ENCODE data around the gene VMP1.
"Not testable (repeated sequence)": the region's sequence is repeated elsewhere in the genome, so short reads cannot be mapped to it uniquely, and the experiment has no call there.

VMP1 gene

DNA sequence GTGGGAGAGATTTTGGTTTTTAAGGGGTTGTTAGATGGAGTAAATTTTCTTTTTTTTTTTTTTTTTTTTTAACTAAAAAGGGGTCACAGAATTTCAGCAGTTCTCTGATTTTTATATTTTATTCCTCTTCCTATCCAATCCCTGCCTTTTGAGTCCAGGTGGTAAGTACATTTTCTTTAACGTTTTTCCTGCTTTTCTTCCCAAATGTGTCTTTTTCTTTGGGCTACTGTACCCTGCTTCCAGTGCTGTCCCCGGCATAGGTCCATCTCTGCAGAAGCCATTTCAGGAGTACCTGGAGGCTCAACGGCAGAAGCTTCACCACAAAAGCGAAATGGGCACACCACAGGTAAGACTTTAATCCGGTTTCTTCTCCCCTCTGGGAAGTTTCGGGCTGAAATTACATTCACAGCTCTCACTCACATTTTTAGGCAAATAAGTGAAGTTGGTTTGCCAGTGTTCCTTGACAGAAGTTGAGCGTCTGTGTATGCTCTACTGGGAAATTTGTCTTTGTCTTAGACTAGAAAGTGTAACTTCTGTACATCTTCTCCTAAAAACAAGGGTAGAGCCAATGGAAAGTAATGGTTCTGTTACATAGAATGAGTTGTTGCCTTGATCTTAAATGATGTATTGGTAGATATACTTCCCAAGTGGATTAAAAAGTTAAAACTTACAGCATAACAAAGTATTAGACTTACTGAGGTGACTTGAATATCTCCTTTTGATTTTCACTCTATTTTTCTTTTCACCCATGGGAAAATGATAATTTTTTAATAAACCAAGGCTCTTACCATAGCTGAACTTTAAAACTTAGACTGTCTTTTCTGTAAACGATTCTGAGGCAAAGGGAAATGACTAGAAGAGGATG is 130.8 kb downstream of the VMP1 start:
- DNase-seq (ENCODE audit: low read depth in 2 of 2, low spot score in 1 of 2), result no peak

DNA sequence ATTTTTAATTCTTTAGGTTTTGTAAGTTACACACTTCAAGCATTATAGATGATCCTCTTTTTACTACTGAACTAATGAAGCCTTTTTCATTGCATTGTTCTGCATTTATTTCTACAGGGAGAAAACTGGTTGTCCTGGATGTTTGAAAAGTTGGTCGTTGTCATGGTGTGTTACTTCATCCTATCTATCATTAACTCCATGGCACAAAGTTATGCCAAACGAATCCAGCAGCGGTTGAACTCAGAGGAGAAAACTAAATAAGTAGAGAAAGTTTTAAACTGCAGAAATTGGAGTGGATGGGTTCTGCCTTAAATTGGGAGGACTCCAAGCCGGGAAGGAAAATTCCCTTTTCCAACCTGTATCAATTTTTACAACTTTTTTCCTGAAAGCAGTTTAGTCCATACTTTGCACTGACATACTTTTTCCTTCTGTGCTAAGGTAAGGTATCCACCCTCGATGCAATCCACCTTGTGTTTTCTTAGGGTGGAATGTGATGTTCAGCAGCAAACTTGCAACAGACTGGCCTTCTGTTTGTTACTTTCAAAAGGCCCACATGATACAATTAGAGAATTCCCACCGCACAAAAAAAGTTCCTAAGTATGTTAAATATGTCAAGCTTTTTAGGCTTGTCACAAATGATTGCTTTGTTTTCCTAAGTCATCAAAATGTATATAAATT is 132.3 kb downstream of the VMP1 start:
- no peak for DNase-seq (ENCODE audit: low read depth in 2 of 2, low spot score in 1 of 2)

DNA sequence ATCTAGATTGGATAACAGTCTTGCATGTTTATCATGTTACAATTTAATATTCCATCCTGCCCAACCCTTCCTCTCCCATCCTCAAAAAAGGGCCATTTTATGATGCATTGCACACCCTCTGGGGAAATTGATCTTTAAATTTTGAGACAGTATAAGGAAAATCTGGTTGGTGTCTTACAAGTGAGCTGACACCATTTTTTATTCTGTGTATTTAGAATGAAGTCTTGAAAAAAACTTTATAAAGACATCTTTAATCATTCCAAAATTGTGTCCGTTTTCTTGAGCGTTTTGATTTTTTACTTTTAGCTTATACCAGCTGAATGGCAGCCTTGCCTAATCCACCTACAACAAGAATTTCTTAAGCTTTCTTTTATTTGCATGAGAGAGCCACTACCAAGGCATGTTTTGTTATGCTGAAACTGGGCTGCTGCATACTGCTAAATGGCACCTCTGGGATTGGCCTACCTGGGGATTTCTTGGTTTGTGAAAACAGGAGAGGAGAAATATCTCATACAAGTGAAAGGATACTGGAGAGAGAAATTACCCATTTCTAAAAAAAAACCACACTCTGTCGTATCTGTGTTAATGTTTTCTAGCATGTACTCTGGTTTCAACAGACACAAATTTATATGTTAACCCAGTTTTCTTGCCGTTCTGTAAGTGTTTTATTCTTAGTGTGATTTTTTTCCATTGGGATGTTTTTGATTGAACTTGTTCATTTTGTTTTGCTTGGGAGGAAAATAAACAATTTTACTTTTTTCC is 133.1 kb downstream of the VMP1 start:
- DNase-seq (ENCODE audit: low read depth in 2 of 2, low spot score in 1 of 2), result no peak

DNA sequence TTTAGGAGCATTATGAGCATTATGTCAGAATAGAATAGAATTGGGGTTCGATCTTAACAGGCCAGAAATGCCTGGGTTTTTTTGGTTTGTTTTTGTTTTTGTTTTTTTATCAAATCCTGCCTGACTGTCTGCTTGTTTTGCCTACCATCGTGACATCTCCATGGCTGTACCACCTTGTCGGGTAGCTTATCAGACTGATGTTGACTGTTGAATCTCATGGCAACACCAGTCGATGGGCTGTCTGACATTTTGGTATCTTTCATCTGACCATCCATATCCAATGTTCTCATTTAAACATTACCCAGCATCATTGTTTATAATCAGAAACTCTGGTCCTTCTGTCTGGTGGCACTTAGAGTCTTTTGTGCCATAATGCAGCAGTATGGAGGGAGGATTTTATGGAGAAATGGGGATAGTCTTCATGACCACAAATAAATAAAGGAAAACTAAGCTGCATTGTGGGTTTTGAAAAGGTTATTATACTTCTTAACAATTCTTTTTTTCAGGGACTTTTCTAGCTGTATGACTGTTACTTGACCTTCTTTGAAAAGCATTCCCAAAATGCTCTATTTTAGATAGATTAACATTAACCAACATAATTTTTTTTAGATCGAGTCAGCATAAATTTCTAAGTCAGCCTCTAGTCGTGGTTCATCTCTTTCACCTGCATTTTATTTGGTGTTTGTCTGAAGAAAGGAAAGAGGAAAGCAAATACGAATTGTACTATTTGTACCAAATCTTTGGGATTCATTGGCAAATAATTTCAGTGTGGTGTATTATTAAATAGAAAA is 133.8 kb downstream of the VMP1 start:
- DNase-seq (ENCODE audit: low read depth in 2 of 2, low spot score in 1 of 2), result not testable (repeated sequence)

- not testable (repeated sequence) for DNase-seq (ENCODE audit: low read depth in 2 of 2, low spot score in 1 of 2)
Observed at GRCh38 chr17:59841882-59842263, 134.4 kb downstream of the VMP1 start.

DNA sequence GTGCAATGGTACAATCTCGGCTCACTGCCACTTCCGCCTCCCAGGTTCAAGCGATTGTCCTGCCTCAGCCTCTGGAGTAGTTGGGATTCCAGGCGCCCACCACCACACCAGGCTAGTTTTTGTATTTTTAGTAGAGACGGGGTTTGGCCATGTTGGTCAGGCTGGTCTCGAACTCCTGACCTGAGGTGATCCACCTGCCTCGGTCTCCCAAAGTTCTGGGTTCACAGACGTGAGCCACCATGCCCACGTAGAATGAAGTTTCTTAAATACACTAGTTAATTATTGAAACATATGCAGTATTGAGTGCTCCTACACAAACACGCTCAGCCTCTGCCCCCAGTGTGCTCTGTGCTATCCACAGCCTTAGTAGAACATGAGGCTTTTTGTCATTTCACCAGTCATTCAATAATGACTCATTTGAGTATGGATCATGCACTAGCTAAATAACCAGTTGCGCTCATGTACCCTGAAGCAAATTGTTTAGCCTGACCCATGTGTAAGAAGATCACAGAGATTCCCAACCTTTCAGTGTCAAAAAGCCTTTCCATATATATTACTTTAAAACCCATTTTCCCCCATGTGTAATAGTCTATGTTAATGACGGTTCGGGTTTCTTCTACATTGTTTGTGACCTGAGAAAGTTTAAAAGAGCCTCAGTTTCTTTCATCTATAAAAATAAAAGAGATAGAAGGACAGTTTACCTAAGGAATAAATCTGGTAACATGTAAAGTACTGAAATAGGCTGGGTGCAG is 135.6 kb downstream of the VMP1 start:
- DNase-seq (ENCODE audit: low read depth in 2 of 2, low spot score in 1 of 2), result peak in 1 of 2 donors; percentile 55

- no peak for DNase-seq (ENCODE audit: low read depth in 2 of 2, low spot score in 1 of 2)
Observed at GRCh38 chr17:59844884-59845594, 137.6 kb downstream of the VMP1 start.

DNA sequence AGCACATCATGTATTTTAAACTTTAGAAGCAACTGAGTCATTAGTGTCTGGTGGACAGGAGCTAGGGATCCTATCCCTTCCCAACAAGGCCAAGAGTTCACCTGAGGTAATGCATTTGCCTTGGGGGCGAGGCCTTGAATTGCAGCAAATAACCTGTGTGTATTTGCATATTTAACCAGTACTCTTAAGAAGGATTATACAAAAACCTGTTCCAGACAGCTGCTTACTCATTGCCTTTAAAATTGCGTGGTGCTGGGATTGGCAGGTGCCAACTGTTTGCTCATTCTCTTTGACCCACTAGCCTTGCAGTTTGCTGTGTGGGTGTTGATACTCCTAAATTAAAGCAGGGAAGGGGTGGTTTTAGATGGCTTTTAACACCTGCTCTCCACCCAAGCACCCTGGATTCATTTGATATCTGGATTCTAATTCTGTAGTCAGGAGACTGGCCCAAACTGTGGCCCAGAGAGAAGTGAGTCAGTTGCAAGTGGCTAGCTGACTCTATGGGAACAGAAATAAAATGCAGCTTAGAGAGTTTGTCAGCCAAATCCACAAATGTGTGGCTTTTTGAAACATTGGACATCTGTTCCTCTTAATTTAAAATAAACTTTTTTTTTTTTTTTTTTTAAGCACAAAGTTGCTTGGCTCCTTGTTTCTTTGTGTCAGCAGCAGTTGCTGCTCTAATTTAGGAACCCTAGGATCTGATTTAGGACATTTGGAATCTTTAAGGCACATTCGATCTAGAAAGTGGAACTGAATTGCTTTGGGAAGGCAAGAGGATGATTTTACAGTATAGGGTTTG is 138.3 kb downstream of the VMP1 start:
- DNase-seq (ENCODE audit: low read depth in 2 of 2, low spot score in 1 of 2), result no peak

DNA sequence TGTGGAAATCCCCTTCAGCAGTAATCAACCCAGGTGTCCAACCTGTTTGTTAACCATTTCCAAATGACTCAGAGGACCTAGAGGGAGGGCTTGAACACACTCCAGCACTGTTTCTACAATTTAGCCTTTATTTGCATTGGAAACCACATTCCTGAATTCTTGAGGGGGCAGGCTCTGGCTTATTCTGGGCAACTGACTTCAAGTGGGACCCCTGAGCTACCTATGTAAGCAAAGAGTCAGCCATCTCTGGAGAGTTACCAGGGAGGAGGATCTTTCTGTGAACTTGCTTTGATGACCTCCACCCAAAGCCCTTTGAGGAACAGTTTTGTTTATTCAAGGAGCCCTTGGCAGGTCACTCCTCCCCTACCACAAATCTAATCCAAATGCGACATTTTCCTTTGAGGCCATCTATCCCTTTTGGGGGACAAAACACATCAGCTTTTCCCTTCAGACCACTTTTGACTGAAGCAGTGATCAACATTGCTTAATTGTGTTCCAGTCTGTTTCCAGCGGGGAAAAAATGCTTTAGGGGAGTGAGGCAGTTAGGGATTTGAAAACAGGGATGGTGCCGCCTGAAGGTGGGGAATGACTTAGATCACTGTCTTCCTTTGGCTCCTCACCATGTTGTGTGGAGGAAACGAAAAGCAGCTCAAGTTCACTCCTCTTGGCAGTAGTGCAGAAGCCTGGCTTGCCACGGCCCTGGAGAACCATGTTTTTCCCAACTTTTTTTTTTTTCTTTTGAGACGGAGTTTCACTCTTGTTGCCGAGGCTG is 139.1 kb downstream of the VMP1 start:
- DNase-seq (ENCODE audit: low read depth in 2 of 2, low spot score in 1 of 2), result no peak

DNA sequence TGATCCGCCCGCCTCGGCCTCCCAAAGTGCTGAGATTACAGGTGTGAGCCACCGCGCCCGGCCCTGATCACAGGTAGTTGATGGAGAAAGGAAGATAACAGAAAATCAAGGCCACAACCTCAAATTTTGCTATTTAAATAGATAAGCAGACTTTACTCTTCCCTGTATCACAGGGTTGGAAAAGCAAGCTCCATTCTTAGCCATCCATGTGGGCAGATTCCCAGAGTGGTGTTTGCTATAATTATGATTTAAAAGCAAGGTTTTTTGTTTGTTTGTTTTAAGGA is 140.9 kb downstream of the VMP1 start:
- no peak for DNase-seq (ENCODE audit: low read depth in 2 of 2, low spot score in 1 of 2)

- DNase-seq (ENCODE audit: low read depth in 2 of 2, low spot score in 1 of 2), result no peak
Observed at GRCh38 chr17:59848778-59849177, 141.3 kb downstream of the VMP1 start.

DNA sequence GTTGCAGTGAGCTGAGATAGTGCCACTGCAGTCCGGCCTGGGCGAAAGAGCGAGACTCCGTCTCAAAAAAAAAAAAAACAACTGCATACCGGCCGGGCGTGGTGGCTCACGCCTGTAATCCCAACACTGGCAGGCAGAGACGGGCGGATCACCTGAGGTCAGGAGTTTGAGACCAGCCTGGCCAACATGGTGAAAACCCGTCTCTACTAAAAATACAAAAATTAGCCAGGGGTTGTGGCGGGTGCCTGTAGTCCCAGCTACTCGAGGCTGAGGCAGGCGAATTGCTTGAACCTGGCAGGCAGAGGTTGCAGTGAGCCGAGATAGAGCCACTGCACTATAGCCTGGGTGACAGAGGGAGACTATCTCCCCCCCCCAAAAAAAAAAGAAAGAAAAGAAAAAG is 142.9 kb downstream of the VMP1 start:
- DNase-seq (ENCODE audit: low read depth in 2 of 2, low spot score in 1 of 2), result not testable (repeated sequence)

- no peak for DNase-seq (ENCODE audit: low read depth in 2 of 2, low spot score in 1 of 2)
Observed at GRCh38 chr17:59851439-59852375, 144.3 kb downstream of the VMP1 start.

DNA sequence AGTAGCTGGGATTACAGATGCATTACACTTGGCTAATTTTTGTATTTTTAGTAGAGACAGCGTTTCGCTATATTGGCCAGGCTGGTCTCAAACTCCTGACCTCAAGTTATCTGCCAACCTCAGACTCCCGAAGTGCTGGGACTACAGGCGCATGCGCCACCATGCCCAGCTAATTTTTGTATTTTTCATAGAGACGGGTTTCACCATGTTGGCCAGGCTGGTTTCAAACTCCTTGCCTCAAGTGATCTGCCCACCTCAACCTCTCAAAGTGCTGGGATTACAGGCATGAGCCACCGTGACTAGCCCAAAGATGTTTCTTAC is 145.4 kb downstream of the VMP1 start:
- not testable (repeated sequence) for DNase-seq (ENCODE audit: low read depth in 2 of 2, low spot score in 1 of 2)

DNA sequence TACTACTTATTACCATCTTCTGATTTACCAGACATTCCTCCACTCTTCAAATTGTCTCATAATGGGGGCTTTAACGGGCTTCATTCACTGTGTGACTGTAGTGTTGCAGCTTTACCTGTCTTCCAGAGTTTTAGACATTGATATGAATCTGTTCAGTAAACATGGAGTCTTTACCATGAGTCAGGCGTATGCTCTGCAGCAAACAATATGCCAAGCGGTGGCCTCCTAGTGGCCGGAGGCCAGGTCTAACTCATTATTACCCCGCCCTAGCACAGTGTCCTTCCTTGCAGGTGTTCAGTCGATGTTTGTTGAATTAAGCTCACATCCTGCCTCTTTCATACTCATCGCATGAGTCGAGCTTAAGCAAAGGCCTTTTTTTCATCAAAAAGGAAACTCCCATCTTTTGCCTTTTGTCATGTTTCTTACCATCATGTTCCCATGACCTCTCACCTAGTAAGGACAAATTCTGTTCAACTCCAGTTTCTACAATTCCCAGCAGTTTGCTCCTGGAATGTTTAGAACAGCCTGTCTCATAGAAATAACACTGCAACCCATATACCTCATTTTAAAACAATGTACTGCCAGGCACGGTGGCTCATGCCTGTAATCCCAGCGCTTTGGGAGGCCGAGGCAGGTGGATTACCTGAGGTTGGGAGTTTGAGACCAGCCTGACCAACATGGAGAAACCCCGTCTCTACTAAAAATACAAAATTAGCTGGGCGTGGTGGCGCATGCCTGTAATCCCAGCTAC is 145.9 kb downstream of the VMP1 start:
- no peak for DNase-seq (ENCODE audit: low read depth in 2 of 2, low spot score in 1 of 2)

GRCh38 chr17:59853919-59854729 is 146.7 kb downstream of the VMP1 start:
- DNase-seq (ENCODE audit: low read depth in 2 of 2, low spot score in 1 of 2), result not testable (repeated sequence)

Measured in stimulated activated CD8-positive, alpha-beta memory T cell treated with anti-CD3 and anti-CD28 coated beads, Interleukin-4, amount 100 ng/mL, for 4 hours (primary cell).